GM19328 (cell line): ENCODE results near the gene UROS.

ENCODE experiments used
- ATAC-seq: cut with Tn5 transposase; IDR thresholded peaks from one replicate; pipeline ENCODE4 v1.9.1; 2021; ENCODE audit warnings: mild to moderate bottlenecking, moderate library complexity; ENCODE audit not compliant: unreplicated experiment

UROS gene

DNA sequence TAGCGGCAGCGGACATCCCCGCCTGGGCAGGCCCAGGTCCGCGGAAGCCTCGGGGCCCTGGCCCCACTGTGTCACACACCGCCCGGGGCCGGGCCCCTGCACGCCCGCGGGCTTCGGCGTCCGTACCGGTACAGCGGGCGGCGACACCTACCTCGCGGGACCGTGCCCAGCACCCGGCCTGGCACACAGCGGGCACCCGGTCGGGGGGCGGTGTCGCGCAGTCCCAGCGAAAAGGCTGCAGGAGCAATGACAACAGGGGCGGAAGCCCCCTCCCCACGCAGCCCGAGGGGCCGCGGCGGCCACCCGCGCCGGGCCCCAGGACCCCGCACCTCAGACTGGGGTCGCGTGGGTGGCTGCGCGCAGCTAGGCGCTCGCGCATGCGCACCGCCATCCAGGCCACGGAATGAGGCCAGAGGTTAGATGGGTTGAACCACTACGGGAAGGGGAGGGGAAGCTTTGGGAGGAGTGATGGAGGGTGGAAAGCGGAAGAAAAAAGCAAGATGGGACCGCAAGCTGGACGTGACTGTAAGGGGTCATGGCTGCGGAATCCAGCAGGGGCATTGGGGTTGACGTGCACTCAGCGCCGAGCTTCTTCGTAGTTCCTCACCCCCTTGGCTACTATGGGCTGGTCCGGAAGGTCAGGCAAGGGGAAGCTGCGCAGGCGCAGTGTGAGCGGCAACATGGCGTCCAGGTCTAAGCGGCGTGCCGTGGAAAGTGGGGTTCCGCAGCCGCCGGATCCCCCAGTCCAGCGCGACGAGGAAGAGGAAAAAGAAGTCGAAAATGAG, at the start of gene UROS, which contains the start of gene BCCIP:
TSS of gene UROS (minus strand) at position 381 of the 785 bp plus-strand sequence. CDS start 6,759 bp downstream, outside the sequence.
TSS of gene BCCIP (plus strand) at position 669 of the 785 bp plus-strand sequence. CDS start at position 681, 12 bp downstream.
- ATAC-seq: peak; percentile 70

GRCh38 chr10:125871338-125871737, 48.3 kb upstream of the UROS start:
- ATAC-seq: no peak

DNA sequence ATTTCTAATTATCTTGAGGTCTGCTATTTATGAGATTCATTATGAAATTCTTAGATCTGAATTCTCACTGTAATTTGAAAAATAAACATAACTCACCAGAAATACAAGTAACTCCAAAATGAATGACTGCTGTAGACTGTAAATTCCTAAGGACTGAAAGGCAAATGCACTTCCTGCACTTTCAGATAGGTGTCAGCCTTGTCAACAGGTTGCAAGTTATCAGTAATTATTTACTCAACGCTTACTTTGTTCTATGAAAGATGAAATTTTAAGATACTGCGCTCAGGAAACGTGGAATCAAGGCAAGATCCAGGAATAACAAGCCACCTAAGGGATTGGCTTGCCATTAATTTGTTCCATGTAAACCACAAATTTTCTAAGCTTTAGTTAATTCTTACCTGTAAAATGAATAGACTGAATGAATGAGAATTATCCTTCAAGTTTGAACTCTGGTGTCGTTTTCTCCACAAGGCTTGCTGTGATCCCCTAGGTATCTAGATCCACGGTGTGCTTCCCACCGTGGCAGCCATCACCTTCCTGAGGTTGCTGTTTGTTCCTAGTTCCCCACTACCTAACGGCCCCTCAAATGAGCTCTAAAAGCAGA, 45.4 kb upstream of the UROS start:
- ATAC-seq: no peak

DNA sequence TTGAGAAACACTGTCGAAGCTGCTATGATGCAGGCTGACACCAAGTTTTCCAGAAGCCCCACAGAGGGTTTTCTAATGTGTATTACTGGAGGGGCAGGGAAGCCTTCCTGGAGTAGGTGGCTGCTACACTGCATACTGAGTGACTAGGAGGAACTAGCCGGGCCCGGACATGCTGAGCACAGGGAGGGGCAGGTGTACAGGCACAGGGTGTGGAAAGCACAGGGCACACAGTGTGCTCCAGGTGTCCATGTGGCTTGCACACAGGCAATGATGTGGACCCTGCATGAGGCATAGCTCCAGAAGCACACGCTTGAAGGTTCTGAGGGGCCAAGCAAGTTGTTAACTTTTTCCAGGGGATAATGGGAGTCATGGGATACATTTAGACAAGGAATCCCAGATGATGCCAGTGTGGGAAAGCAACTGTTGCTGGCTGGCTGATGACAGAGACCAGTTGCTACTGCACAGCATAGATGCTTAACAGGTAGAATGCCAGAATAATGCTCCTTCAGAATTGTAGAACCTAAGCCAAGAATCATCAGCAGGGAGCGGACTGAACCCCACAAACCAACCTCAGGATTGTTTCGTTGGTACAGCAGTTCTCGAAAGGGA, 43.5 kb upstream of the UROS start:
- ATAC-seq: no peak

DNA sequence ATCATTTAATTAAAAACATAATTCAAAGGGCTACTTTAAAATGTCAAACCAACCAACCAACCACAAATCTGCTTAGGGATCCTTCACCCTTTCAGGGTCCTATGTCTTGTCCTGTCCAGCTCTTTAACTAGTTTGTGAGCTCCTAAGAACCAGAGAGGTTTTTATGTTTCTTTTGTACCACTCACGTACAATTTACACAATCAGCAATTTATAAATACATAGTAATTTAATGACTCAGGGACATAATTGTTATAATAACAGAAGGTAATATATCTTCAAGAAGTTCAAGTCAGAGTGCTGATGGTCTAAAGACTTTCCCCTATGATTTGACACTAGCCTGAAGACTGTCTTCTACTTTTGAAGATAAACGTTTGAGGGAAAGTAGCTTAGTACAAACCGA, 42.1 kb upstream of the UROS start:
- ATAC-seq: no peak

GRCh38 chr10:125859128-125859817, 36.2 kb upstream of the UROS start:
- no peak for ATAC-seq

DNA sequence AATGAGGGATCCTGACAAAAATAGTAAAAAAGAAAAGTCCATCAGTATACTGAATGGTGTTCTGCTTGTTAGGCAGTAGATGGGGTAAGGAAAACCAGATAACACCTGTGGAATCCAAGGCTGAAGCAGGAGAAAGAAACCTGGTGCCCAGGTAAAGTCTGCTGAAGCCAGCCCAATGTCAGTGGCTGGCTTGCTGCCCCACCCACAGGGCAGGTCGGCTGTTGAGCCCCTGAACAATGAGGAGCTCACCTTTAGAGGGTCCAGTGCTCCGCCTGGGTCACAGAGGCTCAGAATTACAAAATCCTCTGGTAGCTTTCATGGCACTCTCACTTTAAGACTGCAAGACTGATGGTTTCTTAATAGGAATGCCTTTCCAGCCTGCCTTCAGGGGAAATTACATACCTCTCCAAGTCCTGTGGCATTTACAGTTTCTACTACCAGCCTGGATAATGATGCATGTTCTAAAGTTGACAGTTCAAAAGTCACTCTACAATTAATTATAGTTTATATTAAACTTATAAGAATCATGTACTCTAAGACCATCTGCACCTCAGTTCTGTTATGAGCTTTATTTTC, 34.2 kb upstream of the UROS start:
- no peak for ATAC-seq

- no peak for ATAC-seq
These were observed 29.4 kb upstream of the UROS start for GRCh38 chr10:125852487-125852886.

- ATAC-seq: no peak
These were observed 28.0 kb upstream of the UROS start for GRCh38 chr10:125850766-125851731.

GRCh38 chr10:125849448-125849847, 26.4 kb upstream of the UROS start:
- ATAC-seq: no peak

GRCh38 chr10:125848857-125849256, 25.8 kb upstream of the UROS start:
- no peak for ATAC-seq

GRCh38 chr10:125848371-125848770, 25.3 kb upstream of the UROS start:
- no peak for ATAC-seq

DNA sequence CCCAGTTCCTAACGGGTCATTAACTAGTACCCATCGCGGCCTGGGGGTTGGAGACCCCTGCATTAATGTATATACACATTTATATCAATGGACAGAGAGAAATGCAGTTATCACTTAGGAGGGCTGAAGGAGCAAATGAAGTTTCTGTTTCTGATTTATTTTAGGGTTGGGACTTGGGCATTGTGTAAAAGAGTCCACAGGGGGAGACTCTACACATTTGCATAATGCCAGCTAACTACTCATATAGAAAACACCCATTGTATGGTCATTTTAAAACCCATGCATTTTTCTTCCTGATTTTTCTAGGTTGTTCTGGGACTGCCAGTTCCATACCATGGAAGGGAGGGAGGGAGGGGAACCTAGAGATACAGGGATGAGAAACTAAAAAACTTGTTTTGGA, 23.8 kb upstream of the UROS start:
- ATAC-seq: no peak

- no peak for ATAC-seq
These were observed 22.6 kb upstream of the UROS start for GRCh38 chr10:125845617-125846016.

DNA sequence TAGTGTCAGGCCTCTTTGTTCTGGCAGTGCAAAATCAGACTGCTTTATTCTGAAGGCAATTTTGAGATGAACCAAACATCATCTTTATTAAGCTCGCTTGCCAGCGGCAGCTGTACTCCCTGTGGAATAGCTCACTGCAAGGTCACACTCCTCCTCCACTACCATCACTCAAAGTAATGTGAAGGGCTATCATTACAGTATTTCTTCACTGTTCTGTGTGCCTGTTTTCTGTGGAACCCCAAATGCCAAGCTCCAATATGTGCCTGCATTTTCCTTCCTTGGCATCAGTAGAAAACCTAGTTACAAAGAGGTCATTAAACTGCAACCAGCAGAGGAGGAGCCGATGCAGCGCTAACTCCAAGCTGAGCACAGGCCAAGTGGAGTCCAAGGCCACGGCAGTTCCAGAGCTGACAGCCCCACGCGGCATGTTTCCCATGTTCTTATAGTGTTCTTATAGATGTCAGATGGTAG, 21.7 kb upstream of the UROS start:
- no peak for ATAC-seq

GRCh38 chr10:125843603-125844329, 20.7 kb upstream of the UROS start:
- ATAC-seq: no peak

- ATAC-seq: no peak
These were observed 17.9 kb upstream of the UROS start for GRCh38 chr10:125840955-125841354.

GRCh38 chr10:125840406-125840805, 17.3 kb upstream of the UROS start:
- ATAC-seq: no peak
